ENCODE measurements around the gene WAS.

GRCh38 chrX:48664156-48664555 lies 19.4 kb upstream of the WAS start:
- TF ChIP-seq ARNT (IDR thresholded peaks at IDR 0.05) (no peak), BHLHE40 (IDR thresholded peaks at IDR 0.05; ENCODE audit: borderline replicate concordance) (no peak), PKNOX1 (IDR thresholded peaks at IDR 0.05) (no peak), L3MBTL2 (conservative IDR thresholded peaks at IDR 0.05) (no peak), TARDBP (IDR thresholded peaks at IDR 0.05) (no peak), FOXK2 (IDR thresholded peaks at IDR 0.05) (no peak), CTBP1 (IDR thresholded peaks at IDR 0.05; ENCODE audit: borderline replicate concordance) (no peak), FOXM1 (IDR thresholded peaks at IDR 0.05; ENCODE audit: borderline replicate concordance) (no peak), HDGF (IDR thresholded peaks at IDR 0.05; ENCODE audit: borderline replicate concordance) (no peak), ZNF384 (IDR thresholded peaks at IDR 0.05) (no peak)
